ENCODE results near the gene ACP7. TPM values are rescaled to one million over a fixed set of nuclear protein-coding genes. Genes with fewer than 3 reads are reported as not detected.

The ACP7 gene
- total RNA-seq, 1 experiment from 2014 or later: not detected

- no peaks in the 10 kb centered on the region for H3K4me1 Mint-ChIP-seq (ENCODE audit: insufficient read depth, unreplicated experiment)
- no TSS peak for BruUV-seq (replicated peaks)
- H3K36me3 Mint-ChIP-seq (ENCODE audit: insufficient read depth, unreplicated experiment): peaks cover 13% of the 10 kb centered on the region
- no peak overlapping the region for H3K27ac Mint-ChIP-seq (ENCODE audit: low read depth, unreplicated experiment)
- TF ChIP-seq CTCF (IDR thresholded peaks at IDR 0.05; ENCODE audit: unreplicated experiment): no peak
- intact Hi-C loops (cut with micrococcal nuclease): no loop called here
- CTCF ChIA-PET: interaction anchor here (0.7 kb wide), 1 partner anchor 28 kb away, joined by 4 read pairs; no protein-coding TSS in a partner anchor
- POLR2A ChIA-PET: no interaction called here
- H3K9me3 Mint-ChIP-seq (ENCODE audit: unreplicated experiment): no peaks in the 10 kb centered on the region
- no peak overlapping the region for H3K4me3 Mint-ChIP-seq (ENCODE audit: unreplicated experiment)
- DNase-seq (ENCODE audit: unreplicated experiment): no peak
- no peaks in the 10 kb centered on the region for H3K27me3 Mint-ChIP-seq (ENCODE audit: insufficient read depth, unreplicated experiment)
Observed at GRCh38 chr19:39145180-39145953, 61.2 kb downstream of the ACP7 start.

GRCh38 chr19:39146091-39146490 is 61.9 kb downstream of the ACP7 start:
- CTCF ChIA-PET: no interaction called here
- no peak for TF ChIP-seq CTCF (IDR thresholded peaks at IDR 0.05; ENCODE audit: unreplicated experiment)
- Mint-ChIP-seq H3K36me3 (ENCODE audit: insufficient read depth, unreplicated experiment) (peaks cover 13% of the 10 kb centered on the region), H3K27ac (ENCODE audit: low read depth, unreplicated experiment) (no peak overlapping the region), H3K27me3 (ENCODE audit: insufficient read depth, unreplicated experiment) (no peaks in the 10 kb centered on the region), H3K4me1 (ENCODE audit: insufficient read depth, unreplicated experiment) (no peaks in the 10 kb centered on the region), H3K9me3 (ENCODE audit: unreplicated experiment) (no peaks in the 10 kb centered on the region), H3K4me3 (ENCODE audit: unreplicated experiment) (no peak overlapping the region)
- intact Hi-C loops (cut with micrococcal nuclease): no loop called here
- POLR2A ChIA-PET: no interaction called here
- DNase-seq (ENCODE audit: unreplicated experiment): no peak
- no TSS peak for BruUV-seq (replicated peaks)

- Mint-ChIP-seq H3K27me3 (ENCODE audit: insufficient read depth, unreplicated experiment) (no peaks in the 10 kb centered on the region), H3K9me3 (ENCODE audit: unreplicated experiment) (no peaks in the 10 kb centered on the region), H3K4me3 (ENCODE audit: unreplicated experiment) (no peak overlapping the region), H3K27ac (ENCODE audit: low read depth, unreplicated experiment) (no peak overlapping the region), H3K4me1 (ENCODE audit: insufficient read depth, unreplicated experiment) (no peaks in the 10 kb centered on the region), H3K36me3 (ENCODE audit: insufficient read depth, unreplicated experiment) (peaks cover 6% of the 10 kb centered on the region)
- no peak for DNase-seq (ENCODE audit: unreplicated experiment)
- ChIA-PET POLR2A (no interaction called here), CTCF (interaction anchor here (0.6 kb wide), 1 partner anchor 180 kb away, joined by 7 read pairs; no protein-coding TSS in a partner anchor)
- intact Hi-C loops (cut with micrococcal nuclease): no loop called here
- no peak for TF ChIP-seq CTCF (IDR thresholded peaks at IDR 0.05; ENCODE audit: unreplicated experiment)
- BruUV-seq (replicated peaks): no TSS peak
Observed at GRCh38 chr19:39146686-39147450, 62.7 kb downstream of the ACP7 start.

- Mint-ChIP-seq H3K4me3 (ENCODE audit: unreplicated experiment) (no peak overlapping the region), H3K27ac (ENCODE audit: low read depth, unreplicated experiment) (no peak overlapping the region), H3K36me3 (ENCODE audit: insufficient read depth, unreplicated experiment) (peaks cover 6% of the 10 kb centered on the region), H3K9me3 (ENCODE audit: unreplicated experiment) (no peaks in the 10 kb centered on the region), H3K4me1 (ENCODE audit: insufficient read depth, unreplicated experiment) (no peaks in the 10 kb centered on the region), H3K27me3 (ENCODE audit: insufficient read depth, unreplicated experiment) (no peaks in the 10 kb centered on the region)
- ChIA-PET CTCF (no interaction called here), POLR2A (no interaction called here)
- DNase-seq (ENCODE audit: unreplicated experiment): no peak
- BruUV-seq (replicated peaks): no TSS peak
- TF ChIP-seq CTCF (IDR thresholded peaks at IDR 0.05; ENCODE audit: unreplicated experiment): no peak
- intact Hi-C loops (cut with micrococcal nuclease): no loop called here
Observed at GRCh38 chr19:39147480-39147879, 63.3 kb downstream of the ACP7 start.
